Measurements from ENCODE around the gene USP35.
"Not testable (repeated sequence)": the region's sequence is repeated elsewhere in the genome, so short reads cannot be mapped to it uniquely, and the experiment has no call there.

DNA sequence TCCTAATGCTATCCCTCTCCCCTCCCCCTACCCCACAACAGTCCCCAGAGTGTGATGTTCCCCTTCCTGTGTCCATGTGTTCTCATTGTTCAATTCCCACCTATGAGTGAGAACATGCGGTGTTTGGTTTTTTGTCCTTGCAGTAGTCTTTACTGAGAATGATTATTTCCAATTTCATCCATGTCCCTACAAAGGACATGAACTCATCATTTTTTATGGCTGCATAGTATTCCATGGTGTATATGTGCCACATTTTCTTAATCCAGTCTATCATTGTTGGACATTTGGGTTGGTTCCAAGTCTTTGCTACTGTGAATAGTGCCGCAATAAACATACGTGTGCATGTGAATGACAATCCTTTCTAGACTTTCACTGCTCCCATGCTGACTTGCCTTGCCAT is 12.9 kb upstream of the USP35 start:
- TF ChIP-seq, protein P1, sequence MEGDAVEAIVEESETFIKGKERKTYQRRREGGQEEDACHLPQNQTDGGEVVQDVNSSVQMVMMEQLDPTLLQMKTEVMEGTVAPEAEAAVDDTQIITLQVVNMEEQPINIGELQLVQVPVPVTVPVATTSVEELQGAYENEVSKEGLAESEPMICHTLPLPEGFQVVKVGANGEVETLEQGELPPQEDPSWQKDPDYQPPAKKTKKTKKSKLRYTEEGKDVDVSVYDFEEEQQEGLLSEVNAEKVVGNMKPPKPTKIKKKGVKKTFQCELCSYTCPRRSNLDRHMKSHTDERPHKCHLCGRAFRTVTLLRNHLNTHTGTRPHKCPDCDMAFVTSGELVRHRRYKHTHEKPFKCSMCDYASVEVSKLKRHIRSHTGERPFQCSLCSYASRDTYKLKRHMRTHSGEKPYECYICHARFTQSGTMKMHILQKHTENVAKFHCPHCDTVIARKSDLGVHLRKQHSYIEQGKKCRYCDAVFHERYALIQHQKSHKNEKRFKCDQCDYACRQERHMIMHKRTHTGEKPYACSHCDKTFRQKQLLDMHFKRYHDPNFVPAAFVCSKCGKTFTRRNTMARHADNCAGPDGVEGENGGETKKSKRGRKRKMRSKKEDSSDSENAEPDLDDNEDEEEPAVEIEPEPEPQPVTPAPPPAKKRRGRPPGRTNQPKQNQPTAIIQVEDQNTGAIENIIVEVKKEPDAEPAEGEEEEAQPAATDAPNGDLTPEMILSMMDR (IDR thresholded peaks at IDR 0.05), result not testable (repeated sequence)
- not testable (repeated sequence) for TF ChIP-seq EP300, POLR2A (IDR thresholded peaks at IDR 0.05)
